ENCODE results near the gene DOCK9. TPM values are rescaled to one million over a fixed set of nuclear protein-coding genes. Genes with fewer than 3 reads are reported as not detected.

Gene DOCK9
- total RNA-seq, 1 donor from 2014 or later = 24.1 TPM

DNA sequence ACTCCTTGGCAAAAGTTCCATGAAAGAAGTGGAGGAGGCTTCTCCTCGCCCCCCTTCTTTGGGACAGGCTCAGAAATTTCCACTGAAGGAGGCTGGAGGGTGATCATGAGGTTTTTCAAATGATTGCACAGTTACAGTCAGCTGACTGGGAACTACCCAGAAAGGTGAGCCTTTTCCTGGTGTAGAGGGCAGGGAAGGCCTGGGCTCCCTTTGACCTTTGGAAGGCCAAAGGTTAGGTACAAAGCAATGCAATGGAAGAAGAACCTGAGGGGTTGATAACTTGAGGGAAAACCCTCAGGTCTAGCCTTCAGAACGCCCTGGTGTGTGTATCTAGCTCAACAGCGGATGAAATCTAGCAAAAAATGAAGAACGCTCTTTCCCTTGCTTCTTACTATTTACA lies 175.3 kb downstream of the DOCK9 start:
- no peak for DNase-seq (ENCODE audit: extremely low spot score, unreplicated experiment)
- H3K4me1 Mint-ChIP-seq (ENCODE audit: unreplicated experiment) = peaks cover 19% of the 10 kb centered on the region
- no peaks in the 10 kb centered on the region for H3K9me3 Mint-ChIP-seq (ENCODE audit: unreplicated experiment)
- no peak overlapping the region for H3K4me3 Mint-ChIP-seq (ENCODE audit: unreplicated experiment)
- TF ChIP-seq, protein P1, sequence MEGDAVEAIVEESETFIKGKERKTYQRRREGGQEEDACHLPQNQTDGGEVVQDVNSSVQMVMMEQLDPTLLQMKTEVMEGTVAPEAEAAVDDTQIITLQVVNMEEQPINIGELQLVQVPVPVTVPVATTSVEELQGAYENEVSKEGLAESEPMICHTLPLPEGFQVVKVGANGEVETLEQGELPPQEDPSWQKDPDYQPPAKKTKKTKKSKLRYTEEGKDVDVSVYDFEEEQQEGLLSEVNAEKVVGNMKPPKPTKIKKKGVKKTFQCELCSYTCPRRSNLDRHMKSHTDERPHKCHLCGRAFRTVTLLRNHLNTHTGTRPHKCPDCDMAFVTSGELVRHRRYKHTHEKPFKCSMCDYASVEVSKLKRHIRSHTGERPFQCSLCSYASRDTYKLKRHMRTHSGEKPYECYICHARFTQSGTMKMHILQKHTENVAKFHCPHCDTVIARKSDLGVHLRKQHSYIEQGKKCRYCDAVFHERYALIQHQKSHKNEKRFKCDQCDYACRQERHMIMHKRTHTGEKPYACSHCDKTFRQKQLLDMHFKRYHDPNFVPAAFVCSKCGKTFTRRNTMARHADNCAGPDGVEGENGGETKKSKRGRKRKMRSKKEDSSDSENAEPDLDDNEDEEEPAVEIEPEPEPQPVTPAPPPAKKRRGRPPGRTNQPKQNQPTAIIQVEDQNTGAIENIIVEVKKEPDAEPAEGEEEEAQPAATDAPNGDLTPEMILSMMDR (IDR thresholded peaks at IDR 0.05) = no peak
- H3K27me3 Mint-ChIP-seq (ENCODE audit: unreplicated experiment) = no peaks in the 10 kb centered on the region
- no peak overlapping the region for H3K27ac Mint-ChIP-seq (ENCODE audit: unreplicated experiment)
- H3K36me3 Mint-ChIP-seq (ENCODE audit: unreplicated experiment) = peaks cover 7% of the 10 kb centered on the region

DNA sequence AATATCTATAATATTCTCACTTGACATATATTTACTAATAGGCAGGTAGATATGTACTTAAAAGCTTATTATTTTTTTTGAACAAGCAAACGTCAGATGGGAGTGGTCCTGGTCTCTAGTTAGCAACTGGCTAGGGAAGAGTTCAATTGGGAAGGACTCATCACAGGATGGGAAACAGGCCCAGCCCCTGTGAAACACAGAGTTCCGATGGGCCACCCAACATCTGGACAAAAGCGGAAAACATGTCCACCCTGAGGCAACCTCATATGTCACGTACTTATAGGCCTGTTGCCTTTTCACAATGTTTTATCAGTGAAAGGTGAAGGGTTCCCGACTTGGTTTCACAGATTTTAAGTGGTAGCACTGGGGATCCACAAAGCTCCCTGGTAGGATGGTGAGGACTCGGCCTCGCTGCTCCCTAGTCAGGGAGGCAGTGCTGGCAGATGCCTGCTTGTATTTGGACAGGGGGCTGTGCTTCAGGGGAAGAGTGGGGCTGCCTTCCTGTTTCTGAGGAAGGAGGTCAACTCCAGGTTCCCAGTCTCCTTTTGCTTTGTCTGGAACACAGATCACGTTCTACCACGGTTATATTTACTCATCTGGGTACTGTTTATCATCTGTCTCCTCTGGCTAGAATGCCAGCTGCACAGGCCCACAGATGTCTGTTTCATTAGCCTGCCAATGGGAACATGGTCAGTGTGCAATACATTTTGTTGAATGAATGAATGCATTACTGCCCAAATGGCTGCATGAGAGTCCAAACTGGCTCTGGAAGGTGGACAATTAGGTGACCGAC lies 176.0 kb downstream of the DOCK9 start:
- H3K27me3 Mint-ChIP-seq (ENCODE audit: unreplicated experiment) = no peaks in the 10 kb centered on the region
- peaks cover 19% of the 10 kb centered on the region for H3K4me1 Mint-ChIP-seq (ENCODE audit: unreplicated experiment)
- H3K27ac Mint-ChIP-seq (ENCODE audit: unreplicated experiment) = no peak overlapping the region
- H3K9me3 Mint-ChIP-seq (ENCODE audit: unreplicated experiment) = no peaks in the 10 kb centered on the region
- TF ChIP-seq, protein P1 (IDR thresholded peaks at IDR 0.05) = no peak
- peaks cover 9% of the 10 kb centered on the region for H3K36me3 Mint-ChIP-seq (ENCODE audit: unreplicated experiment)
- peak; percentile 27 for DNase-seq (ENCODE audit: extremely low spot score, unreplicated experiment)
- H3K4me3 Mint-ChIP-seq (ENCODE audit: unreplicated experiment) = no peak overlapping the region

DNA sequence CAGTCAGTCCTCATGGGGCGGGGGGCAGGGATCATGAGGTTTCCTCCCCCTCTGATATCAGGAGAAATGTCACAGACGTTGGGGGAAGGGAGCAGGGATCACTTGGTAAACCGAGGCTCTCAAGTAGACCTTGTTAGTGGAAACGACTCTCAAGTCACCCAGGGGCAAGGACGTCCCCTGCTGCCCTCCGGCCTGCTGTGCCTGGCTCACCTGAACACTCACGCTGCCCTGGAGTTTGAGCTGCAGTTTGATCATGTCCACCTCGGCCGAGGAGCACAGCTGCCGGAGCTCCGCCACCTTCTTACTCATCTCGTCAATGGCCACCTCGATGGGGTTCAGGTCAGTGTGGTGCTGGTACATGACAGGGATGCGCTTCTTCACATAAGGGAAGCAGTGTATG lies 177.8 kb downstream of the DOCK9 start:
- H3K4me1 Mint-ChIP-seq (ENCODE audit: unreplicated experiment) = peaks cover 19% of the 10 kb centered on the region
- DNase-seq (ENCODE audit: extremely low spot score, unreplicated experiment) = peak; percentile 65
- no peak overlapping the region for H3K4me3 Mint-ChIP-seq (ENCODE audit: unreplicated experiment)
- no peak overlapping the region for H3K27ac Mint-ChIP-seq (ENCODE audit: unreplicated experiment)
- H3K36me3 Mint-ChIP-seq (ENCODE audit: unreplicated experiment) = peaks cover 15% of the 10 kb centered on the region
- no peaks in the 10 kb centered on the region for H3K27me3 Mint-ChIP-seq (ENCODE audit: unreplicated experiment)
- TF ChIP-seq, protein P1 (IDR thresholded peaks at IDR 0.05) = no peak
- H3K9me3 Mint-ChIP-seq (ENCODE audit: unreplicated experiment) = no peaks in the 10 kb centered on the region

DNA sequence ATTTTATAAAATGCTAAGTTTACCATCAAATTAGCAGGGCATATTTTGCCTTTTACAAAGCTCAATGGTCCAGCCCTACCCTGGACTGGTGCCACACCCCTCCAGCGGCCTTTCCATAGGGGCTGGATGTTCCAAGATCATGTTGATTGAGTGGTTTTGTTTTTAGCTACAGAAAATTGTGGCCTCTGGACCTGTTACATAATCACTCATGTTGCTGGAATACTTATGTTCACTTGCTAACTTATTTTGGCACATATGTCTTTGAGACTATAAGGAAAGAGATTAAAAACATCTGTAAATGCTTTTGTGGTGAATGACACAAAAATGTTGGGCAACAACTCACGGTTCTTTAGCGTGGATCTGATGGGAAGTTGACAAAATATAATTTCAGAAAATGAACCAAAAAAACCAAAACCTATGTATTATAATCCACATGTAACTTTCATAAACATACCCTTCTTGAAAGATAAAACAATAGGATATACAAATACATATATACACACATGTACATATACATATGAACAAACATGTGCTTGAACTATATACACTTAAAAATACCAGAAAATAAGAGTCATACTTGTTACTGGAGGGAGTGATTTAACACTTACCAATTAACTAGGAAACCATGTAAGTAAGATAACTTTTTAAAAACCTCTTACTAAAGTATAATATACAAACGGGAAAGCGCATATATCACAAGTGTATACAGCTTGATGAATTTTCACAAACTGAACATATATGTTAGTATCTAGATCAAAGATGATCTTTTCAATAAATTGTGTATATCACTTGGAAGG lies 178.8 kb downstream of the DOCK9 start:
- H3K36me3 Mint-ChIP-seq (ENCODE audit: unreplicated experiment) = peaks cover 16% of the 10 kb centered on the region

More for the DNA sequence above, 178.8 kb downstream of the DOCK9 start:
- no peak overlapping the region for H3K4me3 Mint-ChIP-seq (ENCODE audit: unreplicated experiment)
- TF ChIP-seq, protein P1 (IDR thresholded peaks at IDR 0.05) = no peak
- no peaks in the 10 kb centered on the region for H3K27me3 Mint-ChIP-seq (ENCODE audit: unreplicated experiment)
- no peaks in the 10 kb centered on the region for H3K9me3 Mint-ChIP-seq (ENCODE audit: unreplicated experiment)
- H3K27ac Mint-ChIP-seq (ENCODE audit: unreplicated experiment) = peak overlapping the region; percentile 69
- H3K4me1 Mint-ChIP-seq (ENCODE audit: unreplicated experiment) = peaks cover 19% of the 10 kb centered on the region
- DNase-seq (ENCODE audit: extremely low spot score, unreplicated experiment) = peak; percentile 75
